Stimulated activated CD4-positive, alpha-beta T cell treated with anti-CD3 and anti-CD28 coated beads, Interleukin-15, amount 100 ng/mL, for 48 hours (primary cell): ENCODE results near the gene THBS1.

Source experiments
- DNase-seq, 2 donors: peaks; one replicate each; pipeline ENCODE4 v3.0.0-alpha.2; 2020; ENCODE audit warnings: low read depth in 2 of 2

Gene THBS1

DNA sequence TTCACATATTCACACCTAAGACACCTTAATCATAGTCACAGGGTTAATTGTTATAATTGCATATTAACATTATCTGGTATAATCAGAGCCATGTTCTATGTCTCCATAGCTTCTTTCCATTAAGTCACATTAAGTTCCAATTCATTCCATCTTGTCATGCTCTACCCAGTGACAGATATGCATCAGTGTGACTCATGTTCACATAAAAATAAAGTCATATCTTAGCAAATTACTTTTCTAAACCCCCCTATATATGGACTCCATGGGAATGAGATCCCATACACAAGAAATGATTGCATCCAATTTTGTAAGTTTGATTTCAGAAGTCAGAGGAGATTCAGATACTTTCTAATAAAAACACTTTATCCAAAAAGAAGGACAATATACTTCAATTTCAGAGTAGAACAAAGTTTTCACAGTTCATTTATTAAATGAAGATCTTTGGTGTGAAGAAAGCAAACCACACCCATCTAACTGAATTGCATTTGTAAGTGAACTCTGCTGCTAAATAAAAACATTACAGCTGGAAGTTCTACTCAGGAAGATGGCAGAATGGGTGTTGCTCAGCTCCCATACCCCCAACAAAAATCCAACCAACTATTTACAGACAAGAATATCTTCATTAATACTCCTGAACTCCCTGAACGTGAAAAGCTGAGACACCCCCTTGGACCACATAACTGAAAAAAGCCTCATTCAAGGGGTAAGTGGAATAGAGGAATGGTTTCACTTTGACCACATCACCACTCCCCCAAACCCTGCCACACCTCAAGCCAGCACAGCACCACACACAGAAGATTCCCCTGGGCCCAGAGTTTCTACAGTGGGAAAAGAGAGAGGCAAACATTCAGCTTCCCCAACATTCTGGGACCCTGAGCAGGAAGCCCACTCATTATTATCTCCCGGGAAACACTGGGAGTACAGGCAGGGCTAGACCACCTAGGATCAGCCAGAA, 27.6 kb downstream of the THBS1 start:
- DNase-seq: no peak

DNA sequence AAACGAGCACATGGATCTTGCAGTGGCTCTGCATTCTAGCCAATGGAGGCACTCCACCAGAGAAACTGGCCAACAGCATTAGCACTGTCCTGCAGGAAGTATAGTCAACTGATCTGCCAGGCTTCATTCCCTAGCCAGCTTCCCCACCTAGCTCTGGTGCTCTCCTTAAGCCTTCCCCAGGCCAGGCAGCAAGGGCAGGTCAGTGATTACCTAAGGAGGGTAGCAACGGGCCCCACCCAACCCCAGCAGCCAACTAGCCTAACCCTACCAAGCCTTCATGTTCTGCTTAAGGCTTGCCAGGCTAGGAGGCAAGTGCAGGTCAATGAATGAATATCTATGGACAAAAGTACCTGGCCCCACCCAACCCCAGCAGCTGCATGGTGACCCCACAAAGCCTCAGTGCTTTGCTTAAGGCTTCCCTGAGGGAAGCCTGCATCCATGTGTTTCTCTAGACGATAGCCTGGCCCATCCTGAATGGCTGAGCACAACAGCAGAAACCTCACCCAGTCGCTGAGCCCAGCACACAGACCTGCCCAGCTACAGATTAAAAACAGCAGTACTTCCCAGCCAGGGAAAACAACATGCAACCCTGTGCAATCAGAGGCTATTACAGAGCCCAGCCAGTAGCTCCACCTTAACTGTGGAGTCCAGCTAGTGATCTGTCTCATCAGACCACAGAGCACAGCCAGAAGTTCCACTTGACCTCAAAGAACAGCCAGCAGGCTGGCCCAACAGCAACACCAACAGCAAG, 28.5 kb downstream of the THBS1 start:
- no peak for DNase-seq

DNA sequence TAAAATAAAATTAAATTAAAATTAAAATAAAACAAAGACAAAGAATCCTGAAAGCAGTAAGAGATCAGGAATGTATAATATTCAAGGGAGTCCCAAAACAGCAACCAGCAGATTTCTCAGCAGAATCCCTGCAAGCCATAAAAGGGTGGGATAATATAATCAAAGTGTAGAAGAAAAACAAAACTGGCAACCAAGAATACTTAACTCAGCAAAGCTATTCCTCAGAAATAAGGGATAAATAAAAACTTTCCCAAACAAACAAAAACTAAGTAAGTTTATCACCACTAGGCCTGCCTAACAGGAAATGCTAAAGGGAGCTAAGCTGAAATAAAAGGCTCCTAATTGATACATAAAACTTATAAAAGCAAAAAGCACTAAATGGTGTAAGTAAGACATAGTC, 29.8 kb downstream of the THBS1 start:
- DNase-seq: no peak

DNA sequence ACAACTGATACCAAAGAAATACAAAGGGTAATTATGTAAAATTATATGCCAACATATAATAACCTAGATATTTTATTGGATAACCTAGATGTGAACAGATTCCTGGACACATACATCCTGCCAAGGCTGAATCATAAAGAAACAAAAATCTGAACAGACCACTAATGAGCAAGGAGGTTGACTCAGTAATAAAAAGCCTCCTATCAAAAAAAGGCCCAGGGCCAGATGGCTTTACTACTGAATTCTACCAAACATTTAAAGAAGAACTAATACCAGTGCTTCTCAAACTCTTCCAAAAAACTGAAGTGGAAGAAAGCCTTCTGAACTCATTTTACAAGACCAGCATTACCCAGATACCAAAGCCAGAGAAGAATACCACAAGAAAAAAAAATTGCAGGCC, 32.4 kb downstream of the THBS1 start:
- no peak for DNase-seq

DNA sequence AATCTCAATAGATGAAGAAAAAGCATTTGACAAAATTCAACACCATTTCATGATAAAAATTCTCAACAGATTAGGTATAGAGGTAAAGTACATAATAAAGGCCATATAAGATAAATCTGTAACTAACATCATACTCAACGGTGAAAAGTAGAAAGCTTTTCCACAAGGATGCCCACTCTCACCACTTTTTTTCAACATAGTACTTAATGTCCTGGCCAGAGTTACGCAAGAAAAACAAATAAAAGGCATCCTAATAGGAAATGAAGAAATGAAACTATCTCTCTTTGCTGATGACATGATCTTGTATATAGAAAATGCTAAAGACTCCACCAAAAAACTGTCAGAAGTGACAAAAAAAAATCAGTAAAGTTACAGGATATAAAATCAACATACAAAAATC, 33.0 kb downstream of the THBS1 start:
- no peak for DNase-seq

DNA sequence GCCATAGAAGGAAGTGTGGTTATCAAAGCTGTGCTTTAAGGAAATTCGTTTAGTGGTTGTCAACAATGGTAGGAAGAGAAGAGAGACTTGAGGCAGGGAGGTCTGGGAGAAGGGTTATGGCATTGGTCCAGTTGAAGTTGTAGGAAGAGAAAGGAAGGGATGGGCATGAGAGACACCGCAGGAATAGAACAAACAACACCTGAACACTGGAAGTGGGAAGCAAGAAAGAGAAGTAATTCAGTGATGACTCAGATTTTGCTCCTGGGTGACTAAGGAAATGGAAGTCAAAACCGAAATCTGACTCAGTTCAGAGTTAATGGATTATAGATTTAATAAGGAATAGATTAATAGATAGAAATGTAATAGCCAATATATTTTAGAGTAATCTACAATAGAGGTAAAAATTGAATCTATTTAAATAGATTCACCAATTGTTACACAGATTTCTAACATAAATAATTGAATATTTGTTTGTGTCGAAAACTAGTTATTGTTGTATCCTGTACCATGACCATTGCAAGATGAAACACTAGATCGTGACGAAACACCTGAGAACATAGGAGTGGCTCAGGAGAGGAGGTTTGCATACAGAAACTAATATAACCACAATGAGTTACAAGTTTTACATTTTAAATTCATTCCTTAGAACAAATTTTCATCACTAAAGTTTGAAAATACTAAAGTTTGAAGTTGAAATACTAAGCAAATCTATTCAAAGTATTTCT, 36.0 kb downstream of the THBS1 start:
- no peak for DNase-seq

DNA sequence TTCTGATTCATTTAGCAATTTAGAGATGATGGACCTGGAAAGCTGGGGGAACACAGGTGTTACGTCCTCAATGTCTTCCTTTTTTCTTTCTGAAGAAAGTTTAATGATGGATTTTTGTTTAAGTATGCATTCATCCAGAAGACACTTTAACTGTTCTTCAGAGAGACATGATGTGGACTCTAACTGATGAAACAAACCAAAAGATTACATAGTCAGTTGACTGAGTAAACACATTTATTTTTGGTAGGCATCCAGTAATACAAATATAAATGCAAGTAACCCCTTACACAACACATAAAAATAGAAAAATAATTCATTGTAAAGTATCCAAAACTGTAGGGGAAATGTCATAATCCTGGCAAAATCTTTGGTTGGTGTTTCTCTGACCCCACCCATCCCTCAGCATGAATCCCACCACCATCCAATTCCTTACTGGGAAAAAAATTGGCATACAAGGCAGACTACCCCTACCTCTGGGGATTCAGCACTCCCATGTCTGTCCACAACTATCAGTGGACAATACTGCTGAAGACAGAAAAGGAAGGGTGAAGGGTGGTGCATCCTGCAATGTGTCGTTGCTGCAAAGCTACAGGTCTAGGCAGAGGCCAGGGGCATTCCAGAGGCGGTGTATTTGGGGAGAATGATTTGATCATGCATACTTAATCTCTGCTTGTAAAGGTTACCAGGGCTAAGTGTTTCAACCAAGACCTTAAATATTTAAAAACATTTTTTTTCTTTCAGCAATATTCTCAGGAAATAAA, 37.4 kb downstream of the THBS1 start:
- no peak for DNase-seq

DNA sequence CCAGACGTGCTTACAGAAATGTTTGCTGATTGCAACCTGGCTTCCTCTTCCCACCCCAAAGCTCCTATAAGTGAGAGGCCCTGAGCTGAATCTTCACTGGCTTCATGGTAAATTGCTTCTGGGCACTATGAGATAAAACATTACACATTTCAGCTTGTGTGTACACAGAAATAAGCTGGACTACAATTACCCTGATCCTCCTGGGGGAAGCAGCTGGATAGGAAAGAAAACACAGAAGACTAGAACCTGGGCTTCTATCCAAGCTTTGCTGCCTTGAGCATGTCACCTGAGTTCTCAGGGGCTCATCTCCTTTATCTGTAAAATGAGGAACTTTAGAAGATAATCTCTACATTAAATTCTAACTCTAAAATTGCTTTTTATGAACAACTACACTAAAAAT, 40.3 kb downstream of the THBS1 start:
- DNase-seq: no peak

DNA sequence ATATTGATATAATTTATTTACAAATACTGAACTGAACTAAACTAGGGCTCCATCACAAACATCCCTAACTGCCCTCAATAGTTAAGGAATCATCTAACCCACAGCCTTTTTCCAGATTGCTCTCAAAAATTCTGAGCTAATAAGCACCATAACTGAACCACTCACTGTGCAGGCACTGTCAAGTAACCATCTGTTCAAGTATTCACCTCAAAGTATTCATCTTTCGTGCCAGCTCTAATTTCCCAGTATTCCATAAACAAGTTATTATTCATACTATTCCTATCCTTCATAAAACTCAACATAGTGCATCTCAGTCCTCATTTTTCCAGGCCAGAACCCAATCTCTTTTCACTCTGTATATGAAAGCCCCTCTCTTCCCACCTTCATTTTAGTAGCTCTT, 41.1 kb downstream of the THBS1 start:
- no peak for DNase-seq

DNA sequence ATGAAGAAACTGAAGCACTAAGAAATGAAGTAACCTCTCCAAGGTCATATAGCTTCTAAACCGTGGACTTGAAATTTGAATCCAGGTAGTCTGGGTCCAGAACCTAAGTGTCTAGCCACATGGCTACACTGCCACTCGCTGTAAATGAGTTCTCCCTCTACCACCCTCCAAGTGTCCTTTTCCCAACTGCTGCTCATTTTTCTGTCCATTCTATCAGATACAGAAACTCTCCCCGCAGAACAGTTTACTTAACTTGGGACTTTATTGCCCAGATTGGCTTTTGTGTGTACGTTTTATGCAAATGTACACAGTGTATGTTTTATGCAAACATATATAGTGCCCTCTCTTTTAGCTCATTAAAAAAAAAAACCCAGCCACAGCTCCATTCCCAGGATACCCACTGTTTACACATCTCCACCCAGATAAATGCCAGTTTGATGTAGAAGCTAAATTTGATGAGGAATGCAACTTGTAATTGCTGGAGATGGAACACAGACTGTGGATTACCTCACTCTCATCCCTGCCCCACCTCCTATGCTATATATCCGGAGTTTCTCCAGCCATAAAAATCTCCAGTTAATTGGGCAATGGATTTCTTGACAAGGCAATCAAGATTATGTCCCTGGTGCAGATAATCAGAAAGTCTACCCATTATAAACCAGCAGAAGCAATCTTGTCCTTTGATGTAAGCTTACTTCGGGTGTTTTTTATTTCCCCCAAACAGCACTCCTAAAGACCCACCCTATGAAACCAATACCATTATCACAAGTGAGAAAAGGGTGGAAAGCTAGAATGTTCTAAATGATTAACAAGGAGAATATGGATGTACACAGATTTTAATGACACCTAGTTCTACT, 42.0 kb downstream of the THBS1 start:
- DNase-seq: no peak

DNA sequence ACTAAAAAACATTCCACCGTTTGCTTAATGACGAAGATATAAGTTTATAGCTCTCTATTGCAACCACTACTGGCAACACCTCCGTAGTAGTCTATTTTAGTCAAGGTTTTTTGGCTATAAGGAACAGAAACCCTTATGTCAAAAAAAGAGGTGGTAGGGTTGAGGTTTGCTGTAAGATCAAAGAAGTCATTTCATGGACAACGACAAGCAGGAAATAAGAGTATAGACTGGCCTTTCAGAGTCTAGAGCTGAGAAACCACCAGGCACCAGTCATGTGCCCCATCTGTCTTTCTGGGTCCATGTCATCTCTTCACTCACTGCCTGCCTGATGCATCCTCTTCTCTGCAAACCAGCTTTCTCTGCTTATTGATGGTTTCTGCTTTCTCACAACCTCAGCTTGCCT, 42.7 kb downstream of the THBS1 start:
- DNase-seq: peak; percentile 12 to 14

DNA sequence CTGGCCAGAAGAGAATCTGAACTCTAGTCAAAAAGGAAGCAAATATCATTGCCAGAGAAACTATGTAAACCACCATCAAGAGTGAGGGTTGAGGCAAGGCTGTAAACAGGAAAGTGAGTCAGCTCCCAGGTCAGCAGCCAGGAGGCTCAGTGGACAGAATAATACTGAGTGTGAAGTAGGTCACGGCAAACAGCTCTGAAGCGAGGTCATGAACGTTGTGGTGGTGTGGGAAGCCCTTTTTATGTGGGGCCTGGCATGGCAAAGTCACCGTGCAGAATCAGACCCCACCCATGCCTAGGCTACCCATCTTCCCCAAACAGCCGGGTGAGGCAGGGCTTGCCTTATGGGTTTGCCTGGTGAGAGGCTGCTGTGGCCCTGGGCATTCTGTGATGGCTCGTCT, 43.9 kb downstream of the THBS1 start:
- peak; percentile 37 to 40 for DNase-seq

DNA sequence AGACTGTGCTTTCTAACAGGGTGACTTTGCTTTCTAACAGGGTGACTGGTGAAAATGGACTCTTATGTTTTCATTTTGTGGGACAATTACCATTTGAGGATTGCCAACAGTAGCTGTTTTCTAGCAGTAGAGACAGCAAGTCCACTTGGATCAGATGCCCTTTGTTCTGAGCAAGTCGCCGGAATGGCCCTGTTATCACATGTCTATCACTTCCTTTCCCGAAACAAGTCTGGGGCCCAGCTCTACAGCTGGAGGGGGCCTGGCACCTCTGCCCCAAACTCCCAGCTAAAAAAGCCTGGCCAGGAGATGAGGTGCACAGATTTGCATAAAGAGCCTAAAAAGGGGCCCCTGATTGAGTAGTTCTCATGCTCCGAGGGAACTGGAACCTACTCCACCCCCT, 44.6 kb downstream of the THBS1 start:
- no peak for DNase-seq

DNA sequence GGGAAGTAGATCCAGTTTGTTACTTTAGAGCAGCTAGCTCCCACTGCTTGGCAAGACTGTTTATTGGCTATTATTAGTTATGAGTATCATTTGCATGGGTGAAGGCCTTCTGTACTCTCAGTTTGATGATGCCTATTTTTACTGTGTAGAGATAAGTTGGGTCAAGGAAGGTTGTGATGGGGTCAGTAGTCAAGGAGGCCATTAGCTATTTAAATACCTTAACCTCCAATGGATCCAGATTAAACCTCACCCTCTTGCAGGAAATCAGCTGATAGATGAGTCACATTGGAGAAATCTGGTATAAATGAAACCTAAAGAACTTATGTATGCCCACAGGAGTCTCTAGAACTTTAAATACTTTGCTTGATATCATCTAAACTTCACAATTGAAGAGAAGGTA, 45.0 kb downstream of the THBS1 start:
- no peak for DNase-seq

DNA sequence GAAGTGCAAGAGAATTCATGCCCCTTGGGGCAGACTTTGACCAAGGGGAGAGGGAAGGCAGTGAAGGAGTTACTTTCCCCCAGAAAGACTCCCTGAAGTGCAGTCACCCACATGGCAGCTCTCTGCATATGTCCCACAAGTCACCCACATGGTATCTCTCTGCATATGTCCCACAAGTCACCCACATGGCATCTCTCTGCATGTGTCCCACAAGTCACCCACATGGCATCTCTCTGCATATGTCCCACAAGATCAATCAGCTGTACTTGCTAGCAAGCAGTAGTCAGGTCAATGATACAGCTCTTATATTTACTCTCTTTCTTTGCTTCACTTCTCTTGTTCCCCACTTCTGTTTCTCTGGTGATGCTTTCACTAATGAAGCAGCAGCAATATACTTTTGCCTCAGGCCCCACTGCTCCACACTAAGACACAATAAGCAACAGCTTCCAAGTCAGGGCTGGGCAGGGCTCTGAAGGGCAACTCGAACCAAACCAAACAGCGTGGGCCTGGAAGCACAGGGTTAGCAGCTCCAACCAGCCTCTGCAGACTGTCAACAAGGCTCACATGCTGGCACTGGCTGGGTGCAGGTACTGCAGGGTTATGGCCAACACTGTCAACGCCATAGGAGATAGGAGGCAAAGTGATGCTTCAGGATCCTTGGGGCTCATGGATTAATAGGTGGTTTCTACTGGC, 46.7 kb downstream of the THBS1 start:
- DNase-seq: no peak

DNA sequence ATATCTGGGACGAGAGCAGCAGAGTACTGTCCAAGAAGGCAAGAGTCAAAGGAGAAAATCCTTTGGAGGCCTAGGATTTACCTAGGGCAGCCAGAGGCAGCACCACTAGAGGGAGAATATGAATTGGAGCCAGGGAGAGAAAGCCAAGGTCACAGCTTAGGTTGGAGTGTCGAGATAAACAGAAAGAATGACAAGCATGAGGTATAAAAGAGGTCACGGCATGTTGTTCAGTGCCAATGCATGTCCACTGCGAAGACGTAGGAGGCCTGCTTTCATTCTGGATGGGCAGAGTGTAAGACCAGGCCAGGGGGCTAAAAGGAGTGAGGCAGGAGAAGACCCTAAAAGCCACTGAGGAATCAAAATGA, 47.2 kb downstream of the THBS1 start:
- DNase-seq: no peak

DNA sequence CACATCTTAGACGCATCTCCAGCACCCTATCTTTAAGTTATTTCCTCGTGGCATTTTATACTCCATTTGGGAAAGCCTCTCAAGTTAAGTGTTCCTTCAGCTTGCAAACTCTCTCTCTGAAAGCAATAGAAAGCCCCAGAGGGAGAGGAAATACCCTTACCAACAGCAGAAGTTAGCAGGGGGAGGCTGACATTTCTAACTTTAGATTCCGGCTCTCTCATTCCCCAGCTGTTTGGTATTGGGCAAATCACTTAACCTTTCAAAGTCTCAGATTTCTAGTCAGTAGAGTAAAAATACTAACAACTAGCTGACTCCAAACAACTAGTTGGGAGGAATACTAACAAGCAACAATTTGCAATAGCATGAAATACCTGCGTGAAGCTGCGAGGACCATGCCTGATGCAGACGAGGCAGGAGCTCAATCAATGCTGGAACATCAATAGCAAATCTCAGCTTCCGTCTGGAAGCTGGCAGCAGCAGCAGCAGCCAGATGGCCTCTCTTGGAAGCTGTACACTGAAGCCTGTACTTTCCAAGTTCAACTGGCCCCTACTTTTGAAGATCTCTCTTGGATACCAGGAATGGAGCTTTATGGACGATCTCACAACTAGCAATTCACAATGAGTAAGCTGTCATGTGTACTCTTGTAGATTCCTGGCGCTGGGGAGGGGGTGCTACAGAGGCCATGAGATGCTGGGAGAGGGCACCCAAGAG, 47.8 kb downstream of the THBS1 start:
- no peak for DNase-seq

DNA sequence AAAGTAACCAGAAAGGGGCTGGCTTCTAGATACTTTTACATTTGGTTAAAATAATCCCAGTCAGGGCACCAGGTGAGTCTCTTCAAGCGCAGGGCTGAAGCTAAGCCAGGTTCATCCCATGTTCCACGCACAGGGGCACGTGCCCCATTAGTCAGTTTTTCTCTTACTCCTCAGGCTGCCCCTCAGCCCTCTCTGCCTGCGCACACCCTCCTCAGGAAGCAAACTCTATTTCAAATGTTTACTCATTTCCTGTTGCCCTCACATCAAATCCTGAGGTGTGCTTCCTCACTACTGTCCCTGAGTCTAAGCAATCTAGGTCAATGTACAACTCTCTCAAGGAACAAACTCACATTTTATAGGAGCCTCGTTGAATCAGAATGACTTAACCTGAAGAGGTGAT, 48.5 kb downstream of the THBS1 start:
- peak; percentile 46 to 54 for DNase-seq

DNA sequence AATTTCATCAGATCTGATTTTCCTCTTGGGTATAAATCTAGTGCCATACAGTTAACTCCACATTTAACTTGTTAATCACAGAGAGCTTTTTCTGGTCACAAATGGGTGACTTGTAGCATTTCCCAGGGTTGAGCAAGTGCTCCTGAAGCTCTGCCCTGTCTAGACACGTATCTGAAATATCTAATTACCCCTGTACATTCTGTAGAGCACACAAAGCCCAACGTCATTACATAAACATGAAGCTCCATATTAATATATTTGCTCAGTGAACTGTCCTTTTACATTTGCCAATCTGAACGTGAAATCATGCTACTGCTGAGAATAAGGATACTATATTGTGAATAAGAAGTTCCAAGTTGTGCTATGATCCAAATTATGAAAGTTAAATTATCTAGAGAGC, 49.0 kb downstream of the THBS1 start:
- no peak for DNase-seq

DNA sequence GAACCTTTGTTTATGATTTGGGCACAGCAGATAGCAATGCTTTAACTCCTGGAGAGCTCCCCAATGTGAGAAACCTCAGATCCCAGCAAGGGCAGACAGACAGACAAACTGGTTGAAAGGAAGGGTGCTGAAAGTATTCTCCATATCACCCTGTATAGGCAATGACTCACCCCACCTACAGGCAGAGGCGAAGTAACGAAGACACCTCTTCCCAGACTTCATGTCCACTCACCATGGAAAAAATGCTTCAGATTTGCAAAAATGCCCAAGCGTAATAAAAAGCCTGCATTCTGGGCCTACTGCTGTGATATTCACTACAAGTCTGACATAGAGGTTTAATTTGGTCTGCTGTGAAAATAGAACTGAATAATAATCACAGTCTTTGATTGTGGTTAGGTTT, 50.5 kb downstream of the THBS1 start:
- DNase-seq: peak in 1 of 2 donors; percentile 11
